Liver (tissue), 9 donors: ENCODE measurements around the gene ZNF205. TPM values are rescaled to one million over a fixed set of nuclear protein-coding genes. Genes with fewer than 3 reads are reported as not detected.

Source experiments
- DNase-seq: peaks from one replicate; pipeline ENCODE4 v3.0.0-alpha.2; 2017; ENCODE audit warnings: low spot score
- H3K27ac ChIP-seq, 2 donors: one replicate each; pipeline ENCODE4 v1.7.0; 2013; ENCODE audit warnings: inconsistent platforms in 2 of 2, low read length in 2 of 2, control low read depth in 1 of 2, low read depth in 1 of 2, mild to moderate bottlenecking in 1 of 2
- H3K27me3 ChIP-seq, 4 donors: one replicate each; pipeline versions ENCODE4 v1.6.1 to v1.7.0; 2013; ENCODE audit warnings: low read length in 3 of 4, inconsistent platforms in 1 of 4, mild to moderate bottlenecking in 1 of 4, moderate library complexity in 1 of 4; ENCODE audit not compliant: control insufficient read depth in 4 of 4, insufficient read depth in 4 of 4
- H3K36me3 ChIP-seq, 4 donors: one replicate each; pipeline versions ENCODE4 v1.6.1 to v1.7.0; 2013; ENCODE audit warnings: low read length in 3 of 4, mild to moderate bottlenecking in 3 of 4, low read depth in 1 of 4, moderate library complexity in 1 of 4; ENCODE audit not compliant: control insufficient read depth in 4 of 4, insufficient read depth in 3 of 4
- H3K4me1 ChIP-seq, 4 donors: one replicate each; pipeline versions ENCODE4 v1.6.1 to v1.7.0; 2013; ENCODE audit warnings: low read length in 3 of 4, mild to moderate bottlenecking in 3 of 4, moderate library complexity in 1 of 4; ENCODE audit not compliant: control insufficient read depth in 4 of 4, insufficient read depth in 4 of 4
- H3K4me3 ChIP-seq, 3 donors: one replicate each; pipeline versions ENCODE4 v1.6.1 to v1.7.0; 2013; ENCODE audit warnings: low read length in 3 of 3, control low read depth in 1 of 3, low read depth in 1 of 3, mild to moderate bottlenecking in 1 of 3
- H3K9ac ChIP-seq, 2 donors: one replicate each; pipeline ENCODE4 v1.7.0; 2013; ENCODE audit warnings: low read length in 2 of 2, mild to moderate bottlenecking in 2 of 2, moderate library complexity in 2 of 2, control low read depth in 1 of 2, low read depth in 1 of 2
- H3K9me3 ChIP-seq, 4 donors: one replicate each; pipeline versions ENCODE4 v1.6.1 to v1.7.0; 2013; ENCODE audit warnings: low read length in 3 of 4; ENCODE audit not compliant: control insufficient read depth in 4 of 4
- EGR1 ChIP-seq, 2 donors: IDR thresholded peaks; 2 replicates each; pipeline ENCODE4 v1.6.1; 2016 to 2018; ENCODE audit warnings: antibody characterized with exemption in 2 of 2, low read depth in 2 of 2
- FOXA1 ChIP-seq: IDR thresholded peaks from 2 replicates; pipeline ENCODE4 v1.6.1; 2016; ENCODE audit warnings: antibody characterized with exemption
- FOXA2 ChIP-seq: IDR thresholded peaks from 2 replicates; pipeline ENCODE4 v1.6.1; 2016; ENCODE audit warnings: antibody characterized with exemption
- GABPA ChIP-seq, 2 donors: IDR thresholded peaks in 1 of 2; conservative IDR thresholded peaks in 1 of 2; 2 replicates each; pipeline ENCODE4 v1.6.1; 2016; ENCODE audit warnings: antibody characterized with exemption in 2 of 2, mild to moderate bottlenecking in 1 of 2, moderate library complexity in 1 of 2
- HNF4A ChIP-seq, 2 donors: conservative IDR thresholded peaks; 2 replicates each; pipeline ENCODE4 v1.6.1; 2016; ENCODE audit warnings: antibody characterized with exemption in 2 of 2, mild to moderate bottlenecking in 2 of 2
- HNF4G ChIP-seq: IDR thresholded peaks from 2 replicates; pipeline ENCODE4 v1.6.1; 2016; ENCODE audit warnings: antibody characterized with exemption
- JUND ChIP-seq, 2 donors: IDR thresholded peaks; 2 replicates each; pipeline ENCODE4 v1.6.1; 2016; ENCODE audit warnings: antibody characterized with exemption in 2 of 2
- NR2F2 ChIP-seq: IDR thresholded peaks from 2 replicates; pipeline ENCODE4 v1.6.1; 2016; ENCODE audit warnings: antibody characterized with exemption
- RAD21 ChIP-seq, 2 donors: IDR thresholded peaks; 2 replicates each; pipeline ENCODE4 v1.6.1; 2016; ENCODE audit warnings: antibody characterized with exemption in 2 of 2, mild to moderate bottlenecking in 2 of 2
- RXRA ChIP-seq, 2 donors: IDR thresholded peaks; 2 replicates each; pipeline ENCODE4 v1.6.1; 2017 to 2018; ENCODE audit warnings: antibody characterized with exemption in 2 of 2, mild to moderate bottlenecking in 1 of 2
- SP1 ChIP-seq: IDR thresholded peaks from 2 replicates; pipeline ENCODE4 v1.6.1; 2018; ENCODE audit warnings: antibody characterized with exemption, mild to moderate bottlenecking
- TAF1 ChIP-seq: conservative IDR thresholded peaks from 2 replicates; pipeline ENCODE4 v1.6.1; 2016; ENCODE audit warnings: antibody characterized with exemption, mild to moderate bottlenecking
- YY1 ChIP-seq: IDR thresholded peaks from 2 replicates; pipeline ENCODE4 v1.6.1; 2016; ENCODE audit warnings: antibody characterized with exemption, mild to moderate bottlenecking
- ZBTB33 ChIP-seq: IDR thresholded peaks from 2 replicates; pipeline ENCODE4 v1.6.1; 2016; ENCODE audit warnings: antibody characterized with exemption
- WGBS: extraction: QIAGEN DNeasy Blood & Tissue Kit; methylation state at CpG from one replicate; pipeline ENCODE4 v1.1.7; 2013; 5-methylcytosine and 5-hydroxymethylcytosine counted together
- polyA plus RNA-seq, 2 donors: library from polyadenylated mRNA; stranded (reverse) in 1 of 2; unstranded in 1 of 2; fragments of 200-250 nt in 1 of 2; fragments of >200 nt in 1 of 2; fragmentation: Nextera tagmentation in 1 of 2; extraction: Ambion mirVana in 1 of 2; gene quantifications; one replicate each; pipeline versions ENCODE4 v1.2.1 to v1.2.3, GENCODE V29; 2013 to 2015
- total RNA-seq, 2 donors: library from RNA; depleted of rRNA; stranded (reverse); fragments of >200 nt; gene quantifications; one replicate each; pipeline ENCODE4 v1.2.3, GENCODE V29; 2014
- TF ChIP-seq, protein P1 (sequence below): fragments of 150-350 bp; IDR thresholded peaks from 2 replicates; pipeline ENCODE4 v1.5.1; 2017; ENCODE audit warnings: improper control_type of control experiment, low read depth, low read length; ENCODE audit not compliant: missing input control
- TF ChIP-seq, protein P2 (sequence below): IDR thresholded peaks from 2 replicates; pipeline ENCODE4 v1.6.1; 2016; ENCODE audit warnings: antibody characterized with exemption
- TF ChIP-seq, protein P3 (sequence below): IDR thresholded peaks from 2 replicates; pipeline ENCODE4 v1.6.1; 2016; ENCODE audit warnings: antibody characterized with exemption
- TF ChIP-seq, protein P4 (sequence below): IDR thresholded peaks from 2 replicates; pipeline ENCODE4 v1.6.1; 2016; ENCODE audit warnings: antibody characterized with exemption, mild to moderate bottlenecking
- donor health status: healthy.
- donor health status: healthy.
- donor health status: healthy.
- donor health status: healthy.
- donor health status: healthy.

Gene ZNF205
- total and polyA plus RNA-seq, 4 donors = 2.0 to 6.9 (median 5.0) TPM

DNA sequence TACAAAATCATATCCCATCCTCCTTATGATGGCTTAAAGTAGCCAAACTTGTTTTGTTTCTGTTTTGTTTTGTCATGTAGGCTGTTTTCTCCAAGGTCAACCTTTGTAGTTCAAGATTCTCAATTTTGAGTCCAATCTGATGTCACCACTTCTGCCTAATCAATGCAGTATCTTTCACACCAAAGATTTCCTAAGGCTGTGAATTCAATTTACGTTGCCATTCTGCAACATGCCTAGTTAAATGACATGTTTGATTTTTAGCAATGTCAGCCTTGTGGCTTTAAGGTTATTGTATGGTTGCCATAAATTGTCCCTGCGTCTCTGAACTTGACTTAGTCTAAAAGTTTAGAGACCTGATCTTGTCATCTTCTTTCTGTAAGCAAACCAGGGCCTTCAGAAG, 42.8 kb downstream of the ZNF205 start (continued):
- TF ChIP-seq EGR1 (IDR thresholded peaks at IDR 0.05; ENCODE audit: low read depth in 2 of 2) (no peak), SP1 (no peak)
- TF ChIP-seq, protein P1, sequence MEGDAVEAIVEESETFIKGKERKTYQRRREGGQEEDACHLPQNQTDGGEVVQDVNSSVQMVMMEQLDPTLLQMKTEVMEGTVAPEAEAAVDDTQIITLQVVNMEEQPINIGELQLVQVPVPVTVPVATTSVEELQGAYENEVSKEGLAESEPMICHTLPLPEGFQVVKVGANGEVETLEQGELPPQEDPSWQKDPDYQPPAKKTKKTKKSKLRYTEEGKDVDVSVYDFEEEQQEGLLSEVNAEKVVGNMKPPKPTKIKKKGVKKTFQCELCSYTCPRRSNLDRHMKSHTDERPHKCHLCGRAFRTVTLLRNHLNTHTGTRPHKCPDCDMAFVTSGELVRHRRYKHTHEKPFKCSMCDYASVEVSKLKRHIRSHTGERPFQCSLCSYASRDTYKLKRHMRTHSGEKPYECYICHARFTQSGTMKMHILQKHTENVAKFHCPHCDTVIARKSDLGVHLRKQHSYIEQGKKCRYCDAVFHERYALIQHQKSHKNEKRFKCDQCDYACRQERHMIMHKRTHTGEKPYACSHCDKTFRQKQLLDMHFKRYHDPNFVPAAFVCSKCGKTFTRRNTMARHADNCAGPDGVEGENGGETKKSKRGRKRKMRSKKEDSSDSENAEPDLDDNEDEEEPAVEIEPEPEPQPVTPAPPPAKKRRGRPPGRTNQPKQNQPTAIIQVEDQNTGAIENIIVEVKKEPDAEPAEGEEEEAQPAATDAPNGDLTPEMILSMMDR = no peak

- TF ChIP-seq FOXA2 (no peak), JUND (IDR thresholded peaks at IDR 0.05) (no peak), RAD21 (IDR thresholded peaks at IDR 0.05) (no peak), SP1 (no peak), NR2F2 (no peak), YY1 (no peak), GABPA (IDR thresholded peaks at IDR 0.05 in 1 of 2, conservative IDR thresholded peaks at IDR 0.05 in 1 of 2) (no peak), RXRA (IDR thresholded peaks at IDR 0.05) (no peak), HNF4A (conservative IDR thresholded peaks at IDR 0.05) (no peak), FOXA1 (no peak), TAF1 (no peak), HNF4G (no peak), ZBTB33 (no peak)
- TF ChIP-seq, protein P1 = no peak
- TF ChIP-seq, protein P2, sequence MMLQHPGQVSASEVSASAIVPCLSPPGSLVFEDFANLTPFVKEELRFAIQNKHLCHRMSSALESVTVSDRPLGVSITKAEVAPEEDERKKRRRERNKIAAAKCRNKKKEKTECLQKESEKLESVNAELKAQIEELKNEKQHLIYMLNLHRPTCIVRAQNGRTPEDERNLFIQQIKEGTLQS = no peak
- TF ChIP-seq, protein P3, sequence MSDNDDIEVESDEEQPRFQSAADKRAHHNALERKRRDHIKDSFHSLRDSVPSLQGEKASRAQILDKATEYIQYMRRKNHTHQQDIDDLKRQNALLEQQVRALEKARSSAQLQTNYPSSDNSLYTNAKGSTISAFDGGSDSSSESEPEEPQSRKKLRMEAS = no peak
- TF ChIP-seq, protein P4, sequence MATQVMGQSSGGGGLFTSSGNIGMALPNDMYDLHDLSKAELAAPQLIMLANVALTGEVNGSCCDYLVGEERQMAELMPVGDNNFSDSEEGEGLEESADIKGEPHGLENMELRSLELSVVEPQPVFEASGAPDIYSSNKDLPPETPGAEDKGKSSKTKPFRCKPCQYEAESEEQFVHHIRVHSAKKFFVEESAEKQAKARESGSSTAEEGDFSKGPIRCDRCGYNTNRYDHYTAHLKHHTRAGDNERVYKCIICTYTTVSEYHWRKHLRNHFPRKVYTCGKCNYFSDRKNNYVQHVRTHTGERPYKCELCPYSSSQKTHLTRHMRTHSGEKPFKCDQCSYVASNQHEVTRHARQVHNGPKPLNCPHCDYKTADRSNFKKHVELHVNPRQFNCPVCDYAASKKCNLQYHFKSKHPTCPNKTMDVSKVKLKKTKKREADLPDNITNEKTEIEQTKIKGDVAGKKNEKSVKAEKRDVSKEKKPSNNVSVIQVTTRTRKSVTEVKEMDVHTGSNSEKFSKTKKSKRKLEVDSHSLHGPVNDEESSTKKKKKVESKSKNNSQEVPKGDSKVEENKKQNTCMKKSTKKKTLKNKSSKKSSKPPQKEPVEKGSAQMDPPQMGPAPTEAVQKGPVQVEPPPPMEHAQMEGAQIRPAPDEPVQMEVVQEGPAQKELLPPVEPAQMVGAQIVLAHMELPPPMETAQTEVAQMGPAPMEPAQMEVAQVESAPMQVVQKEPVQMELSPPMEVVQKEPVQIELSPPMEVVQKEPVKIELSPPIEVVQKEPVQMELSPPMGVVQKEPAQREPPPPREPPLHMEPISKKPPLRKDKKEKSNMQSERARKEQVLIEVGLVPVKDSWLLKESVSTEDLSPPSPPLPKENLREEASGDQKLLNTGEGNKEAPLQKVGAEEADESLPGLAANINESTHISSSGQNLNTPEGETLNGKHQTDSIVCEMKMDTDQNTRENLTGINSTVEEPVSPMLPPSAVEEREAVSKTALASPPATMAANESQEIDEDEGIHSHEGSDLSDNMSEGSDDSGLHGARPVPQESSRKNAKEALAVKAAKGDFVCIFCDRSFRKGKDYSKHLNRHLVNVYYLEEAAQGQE = no peak
- Histone ChIP-seq H3K4me1 (peaks cover 7 to 26% (median 10%) of the 10 kb centered on the region in 4 donors), H3K9ac (no peak overlapping the region), H3K27ac (no peak overlapping the region), H3K36me3 (no peaks in the 10 kb centered on the region), H3K4me3 (no peak overlapping the region), H3K9me3 (no peaks in the 10 kb centered on the region), H3K27me3 (no peaks in the 10 kb centered on the region)
- 99% methylated on average over 3 of the region's 3 CpGs for WGBS
- DNase-seq = no peak
Measured at GRCh38 chr16:3155972-3156371, 43.6 kb downstream of the ZNF205 start.
